Lung (tissue), 12 donors: Measurements from ENCODE around the gene SLITRK4. TPM values are rescaled to one million over a fixed set of nuclear protein-coding genes. Genes with fewer than 3 reads are reported as not detected.

ENCODE experiments used
- ATAC-seq: fragments of 200-7000 bp; cut with Tn5 transposase; one replicate; pipeline ENCODE4 v1.9.1; 2020; ENCODE audit warnings: moderate number of reproducible peaks; ENCODE audit not compliant: insufficient read depth, low FRiP score
- DNase-seq, 3 donors: peaks; one replicate each; pipeline ENCODE4 v3.0.0-alpha.2; 2013 to 2017
- H3K27ac ChIP-seq, 2 donors: one replicate each; pipeline ENCODE4 v1.5.1; 2013; ENCODE audit warnings: mild to moderate bottlenecking in 2 of 2, moderate library complexity in 2 of 2, control low read depth in 1 of 2, inconsistent platforms in 1 of 2, low read depth in 1 of 2, low read length in 1 of 2
- H3K27me3 ChIP-seq, 3 donors: one replicate each; pipeline ENCODE4 v1.5.1; 2013; ENCODE audit warnings: low read length in 2 of 3; ENCODE audit not compliant: control insufficient read depth in 3 of 3, insufficient read depth in 3 of 3
- H3K36me3 ChIP-seq, 4 donors: one replicate each; pipeline ENCODE4 v1.5.1; 2013; ENCODE audit warnings: low read length in 4 of 4, mild to moderate bottlenecking in 1 of 4, moderate library complexity in 1 of 4; ENCODE audit not compliant: control insufficient read depth in 4 of 4, insufficient read depth in 4 of 4
- H3K4me1 ChIP-seq, 5 donors: one replicate each; pipeline ENCODE4 v1.5.1; 2013; ENCODE audit warnings: low read length in 5 of 5, mild to moderate bottlenecking in 2 of 5, moderate library complexity in 1 of 5; ENCODE audit not compliant: control insufficient read depth in 5 of 5, insufficient read depth in 5 of 5
- H3K4me3 ChIP-seq: one replicate; pipeline ENCODE4 v1.5.1; 2013; ENCODE audit warnings: mild to moderate bottlenecking, control low read depth, moderate library complexity
- H3K9ac ChIP-seq, 2 donors: one replicate each; pipeline ENCODE4 v1.5.1; 2013; ENCODE audit warnings: low read length in 2 of 2, control low read depth in 1 of 2; ENCODE audit not compliant: insufficient read depth in 1 of 2
- H3K9me3 ChIP-seq, 4 donors: one replicate each; pipeline ENCODE4 v1.5.1; 2013; ENCODE audit warnings: low read length in 3 of 4, mild to moderate bottlenecking in 1 of 4, moderate library complexity in 1 of 4; ENCODE audit not compliant: control insufficient read depth in 4 of 4, insufficient read depth in 3 of 4
- WGBS, 2 donors: extraction: QIAGEN DNeasy Blood & Tissue Kit; methylation state at CpG; one replicate each; pipeline ENCODE4 v1.1.7; 2013; 5-methylcytosine and 5-hydroxymethylcytosine counted together
- polyA plus RNA-seq, 2 donors: library from polyadenylated mRNA; stranded (reverse); fragments of 200-250 nt; gene quantifications; one replicate each; pipeline ENCODE4 v1.2.1, GENCODE V29; 2013
- total RNA-seq, 2 donors: library from RNA; depleted of rRNA in 1 of 2; stranded (reverse); fragments of >200 nt in 1 of 2; gene quantifications; one replicate each; pipeline ENCODE4 v1.2.1, GENCODE V29; 2014 to 2021
- TF ChIP-seq, protein P1 (sequence below): IDR thresholded peaks from 2 replicates; pipeline ENCODE4 v1.5.1; 2012; ENCODE audit warnings: mild to moderate bottlenecking; ENCODE audit errors: control extremely low read depth, extremely low read depth
- donor health status: control.
- donor health status: control.
- donor health status: Bipolar disorder and iron deficiency.
- donor health status: healthy.
- donor health status: DM: yes; HTN: yes; CAD: no.

The SLITRK4 gene
- total and polyA plus RNA-seq, 4 donors, result 0.12 to 0.71 (median 0.33) TPM

DNA sequence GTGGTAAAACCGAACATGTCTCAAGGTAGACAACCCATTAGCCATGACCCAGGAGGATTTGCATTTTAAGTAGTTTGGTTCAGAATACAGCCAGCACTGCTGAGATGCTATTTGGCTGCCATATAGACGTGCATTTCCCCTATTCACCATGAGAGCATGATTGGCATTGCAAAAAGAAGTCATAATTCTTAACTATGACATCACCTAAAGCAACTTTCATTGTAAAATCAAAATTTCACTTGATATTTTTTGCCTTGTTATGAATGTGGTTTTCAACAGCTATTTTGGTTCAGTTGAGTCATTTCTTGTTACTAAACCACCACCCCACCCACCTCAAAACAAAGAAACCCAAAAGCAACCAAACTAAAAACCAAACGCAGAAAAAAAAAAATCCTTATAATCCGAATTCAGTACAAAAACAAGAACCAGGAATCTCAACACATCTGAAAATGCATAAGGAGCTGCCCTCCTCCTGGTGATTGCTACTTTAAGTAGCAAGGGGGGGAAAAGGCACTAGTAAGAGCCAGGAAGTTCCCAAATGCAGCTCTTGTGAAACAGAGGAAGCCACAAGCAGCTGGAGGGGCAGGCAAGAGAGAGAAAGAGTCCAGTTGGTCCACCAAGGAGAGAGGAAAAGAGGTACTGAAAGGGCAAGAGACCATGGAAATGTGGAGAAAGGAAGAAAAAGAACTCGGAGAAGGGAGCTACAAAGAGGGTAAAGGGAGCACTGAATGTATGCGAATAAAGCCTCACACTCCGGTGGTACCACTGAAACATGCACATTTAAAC lies 3.1 kb downstream of the SLITRK4 start:
- H3K4me3 ChIP-seq, result no peak overlapping the region
- H3K36me3 ChIP-seq, result no peaks in the 10 kb centered on the region
- DNase-seq, result peak in 2 of 3 donors; percentile 42 to 51
- peaks cover 0 to 5% (median 3%) of the 10 kb centered on the region in 5 donors for H3K4me1 ChIP-seq
- 6 to 35% methylated on average over 7 of the region's 7 CpGs for WGBS, 2 donors
- H3K27me3 ChIP-seq, result peaks cover 12 to 23% (median 22%) of the 10 kb centered on the region in 3 donors
- TF ChIP-seq, protein P1, sequence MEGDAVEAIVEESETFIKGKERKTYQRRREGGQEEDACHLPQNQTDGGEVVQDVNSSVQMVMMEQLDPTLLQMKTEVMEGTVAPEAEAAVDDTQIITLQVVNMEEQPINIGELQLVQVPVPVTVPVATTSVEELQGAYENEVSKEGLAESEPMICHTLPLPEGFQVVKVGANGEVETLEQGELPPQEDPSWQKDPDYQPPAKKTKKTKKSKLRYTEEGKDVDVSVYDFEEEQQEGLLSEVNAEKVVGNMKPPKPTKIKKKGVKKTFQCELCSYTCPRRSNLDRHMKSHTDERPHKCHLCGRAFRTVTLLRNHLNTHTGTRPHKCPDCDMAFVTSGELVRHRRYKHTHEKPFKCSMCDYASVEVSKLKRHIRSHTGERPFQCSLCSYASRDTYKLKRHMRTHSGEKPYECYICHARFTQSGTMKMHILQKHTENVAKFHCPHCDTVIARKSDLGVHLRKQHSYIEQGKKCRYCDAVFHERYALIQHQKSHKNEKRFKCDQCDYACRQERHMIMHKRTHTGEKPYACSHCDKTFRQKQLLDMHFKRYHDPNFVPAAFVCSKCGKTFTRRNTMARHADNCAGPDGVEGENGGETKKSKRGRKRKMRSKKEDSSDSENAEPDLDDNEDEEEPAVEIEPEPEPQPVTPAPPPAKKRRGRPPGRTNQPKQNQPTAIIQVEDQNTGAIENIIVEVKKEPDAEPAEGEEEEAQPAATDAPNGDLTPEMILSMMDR, result no peak
- H3K9me3 ChIP-seq, result peaks cover 0 to 12% (median 0%) of the 10 kb centered on the region in 4 donors
- H3K27ac ChIP-seq, result no peak overlapping the region
- no peak overlapping the region for H3K9ac ChIP-seq
- no peak for ATAC-seq

DNA sequence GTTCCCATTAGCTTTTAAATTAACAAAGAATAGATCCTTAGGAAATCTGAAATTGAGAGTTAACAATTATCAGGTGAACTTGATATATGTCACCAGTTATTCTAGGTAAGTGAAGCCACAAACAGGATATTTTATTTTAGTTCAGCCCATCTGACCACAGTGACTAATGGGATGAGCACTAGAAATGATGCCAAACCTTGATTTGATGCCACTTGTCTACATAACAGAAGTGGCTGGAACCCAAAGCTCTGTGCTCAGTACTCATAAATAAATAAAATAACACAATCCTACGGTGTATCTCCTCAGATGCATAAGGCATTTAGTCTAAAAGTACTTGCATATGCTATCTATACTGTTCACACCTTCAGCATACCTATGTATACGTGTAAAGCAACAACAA lies 12.2 kb downstream of the SLITRK4 start:
- TF ChIP-seq, protein P1, result no peak
- no peak overlapping the region for H3K9ac ChIP-seq
- no peaks in the 10 kb centered on the region for H3K9me3 ChIP-seq
- WGBS, 2 donors, result 57 to 92% methylated on average over 2 of the region's 2 CpGs
- no peaks in the 10 kb centered on the region for H3K27me3 ChIP-seq
- DNase-seq (no peak), ATAC-seq (no peak)
- H3K4me3 ChIP-seq, result no peak overlapping the region
- no peaks in the 10 kb centered on the region for H3K4me1 ChIP-seq
- no peak overlapping the region for H3K27ac ChIP-seq
- H3K36me3 ChIP-seq, result no peaks in the 10 kb centered on the region

DNA sequence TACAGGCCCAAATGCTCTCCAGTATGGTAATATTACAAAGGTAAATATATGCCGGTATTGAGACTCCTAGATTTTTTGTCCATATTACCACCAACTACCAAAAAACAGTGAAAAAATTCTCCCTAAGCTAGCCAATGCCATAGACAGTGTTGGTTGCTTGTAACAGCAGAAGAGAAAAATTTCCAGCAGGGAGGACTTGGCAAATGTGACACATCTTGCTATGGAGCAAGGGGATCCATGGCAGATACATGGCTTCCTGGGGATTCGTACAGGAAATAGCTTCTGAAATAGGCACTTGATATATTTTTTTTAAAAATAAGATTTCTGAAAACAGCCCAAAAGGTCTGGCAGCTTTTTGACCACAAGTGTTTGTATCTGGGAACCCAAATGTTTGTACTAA lies 14.6 kb downstream of the SLITRK4 start:
- TF ChIP-seq, protein P1, result no peak
- Histone ChIP-seq H3K27ac (no peak overlapping the region), H3K4me1 (no peaks in the 10 kb centered on the region), H3K9ac (no peak overlapping the region), H3K27me3 (no peaks in the 10 kb centered on the region), H3K36me3 (no peaks in the 10 kb centered on the region), H3K9me3 (no peaks in the 10 kb centered on the region), H3K4me3 (no peak overlapping the region)
- ATAC-seq (no peak), DNase-seq (no peak)
- WGBS, 2 donors, result 70 to 87% methylated on average over 2 of the region's 2 CpGs
